AG10803 (cell line): ENCODE results near the gene RUNX1.

ENCODE experiments used
- DNase-seq: peaks from one replicate; pipeline ENCODE4 v3.0.0; 2010; ENCODE audit warnings: low read depth
- H3K4me3 ChIP-seq: 2 replicates; pipeline ENCODE4 v1.5.1; 2011; ENCODE audit warnings: mild to moderate bottlenecking, low read length, control low read depth
- CTCF ChIP-seq: conservative IDR thresholded peaks from 2 replicates; pipeline ENCODE4 v1.5.1; 2011; ENCODE audit warnings: mild to moderate bottlenecking, low read length, control low read depth, inconsistent platforms

RUNX1 gene

GRCh38 chr21:34745557-34746255, 303.4 kb downstream of the RUNX1 start:
- H3K4me3 ChIP-seq = peak overlapping the region; percentile 23
- peak; percentile 84 for DNase-seq
- peak; percentile 86 for TF ChIP-seq CTCF

GRCh38 chr21:34744801-34745200, 304.3 kb downstream of the RUNX1 start:
- H3K4me3 ChIP-seq = no peak overlapping the region
- TF ChIP-seq CTCF = no peak
- no peak for DNase-seq

GRCh38 chr21:34743831-34744230, 305.3 kb downstream of the RUNX1 start:
- peak; percentile 85 for DNase-seq
- TF ChIP-seq CTCF = no peak
- H3K4me3 ChIP-seq = no peak overlapping the region

GRCh38 chr21:34743285-34743684, 305.8 kb downstream of the RUNX1 start:
- no peak for DNase-seq
- TF ChIP-seq CTCF = no peak
- no peak overlapping the region for H3K4me3 ChIP-seq

- TF ChIP-seq CTCF = no peak
- no peak for DNase-seq
- H3K4me3 ChIP-seq = no peak overlapping the region
These were observed 308.9 kb downstream of the RUNX1 start for GRCh38 chr21:34740198-34740597.
